Measurements from ENCODE around the gene CHCHD5.

The CHCHD5 gene

GRCh38 chr2:112623913-112624777, 39.7 kb downstream of the CHCHD5 start:
- H3K9me3 Mint-ChIP-seq: no peaks in the 10 kb centered on the region
- no peaks in the 10 kb centered on the region for H3K27me3 Mint-ChIP-seq
- H3K4me3 Mint-ChIP-seq: no peak overlapping the region
- H3K4me1 Mint-ChIP-seq (ENCODE audit: low read depth): peaks cover 47% of the 10 kb centered on the region
- intact Hi-C loops (cut with micrococcal nuclease): no loop called here
- H3K36me3 Mint-ChIP-seq (ENCODE audit: low read depth): no peaks in the 10 kb centered on the region
- peak overlapping the region; percentile 75 for H3K27ac Mint-ChIP-seq

- no peaks in the 10 kb centered on the region for H3K9me3 Mint-ChIP-seq
- no peak overlapping the region for H3K4me3 Mint-ChIP-seq
- H3K27me3 Mint-ChIP-seq: no peaks in the 10 kb centered on the region
- peaks cover 61% of the 10 kb centered on the region for H3K4me1 Mint-ChIP-seq (ENCODE audit: low read depth)
- H3K36me3 Mint-ChIP-seq (ENCODE audit: low read depth): no peaks in the 10 kb centered on the region
- intact Hi-C loops (cut with micrococcal nuclease): loop anchor here (2.0 kb wide), 1 partner anchor 19 kb away; the partner anchor contains the start of gene SLC20A1
- H3K27ac Mint-ChIP-seq: peak overlapping the region; percentile 75
Measured at GRCh38 chr2:112625474-112626114, 41.2 kb downstream of the CHCHD5 start.

- H3K36me3 Mint-ChIP-seq (ENCODE audit: low read depth): no peaks in the 10 kb centered on the region
- H3K4me1 Mint-ChIP-seq (ENCODE audit: low read depth): peaks cover 72% of the 10 kb centered on the region
- H3K27me3 Mint-ChIP-seq: no peaks in the 10 kb centered on the region
- no peaks in the 10 kb centered on the region for H3K9me3 Mint-ChIP-seq
- intact Hi-C loops (cut with micrococcal nuclease): loop anchor here (1.0 to 2.0 kb wide), 2 partner anchors 18 to 100 kb away; partner anchors contain the start of gene SLC20A1
- H3K4me3 Mint-ChIP-seq: no peak overlapping the region
- H3K27ac Mint-ChIP-seq: peak overlapping the region; percentile 75
Measured at GRCh38 chr2:112626604-112627059, 42.2 kb downstream of the CHCHD5 start.

DNA sequence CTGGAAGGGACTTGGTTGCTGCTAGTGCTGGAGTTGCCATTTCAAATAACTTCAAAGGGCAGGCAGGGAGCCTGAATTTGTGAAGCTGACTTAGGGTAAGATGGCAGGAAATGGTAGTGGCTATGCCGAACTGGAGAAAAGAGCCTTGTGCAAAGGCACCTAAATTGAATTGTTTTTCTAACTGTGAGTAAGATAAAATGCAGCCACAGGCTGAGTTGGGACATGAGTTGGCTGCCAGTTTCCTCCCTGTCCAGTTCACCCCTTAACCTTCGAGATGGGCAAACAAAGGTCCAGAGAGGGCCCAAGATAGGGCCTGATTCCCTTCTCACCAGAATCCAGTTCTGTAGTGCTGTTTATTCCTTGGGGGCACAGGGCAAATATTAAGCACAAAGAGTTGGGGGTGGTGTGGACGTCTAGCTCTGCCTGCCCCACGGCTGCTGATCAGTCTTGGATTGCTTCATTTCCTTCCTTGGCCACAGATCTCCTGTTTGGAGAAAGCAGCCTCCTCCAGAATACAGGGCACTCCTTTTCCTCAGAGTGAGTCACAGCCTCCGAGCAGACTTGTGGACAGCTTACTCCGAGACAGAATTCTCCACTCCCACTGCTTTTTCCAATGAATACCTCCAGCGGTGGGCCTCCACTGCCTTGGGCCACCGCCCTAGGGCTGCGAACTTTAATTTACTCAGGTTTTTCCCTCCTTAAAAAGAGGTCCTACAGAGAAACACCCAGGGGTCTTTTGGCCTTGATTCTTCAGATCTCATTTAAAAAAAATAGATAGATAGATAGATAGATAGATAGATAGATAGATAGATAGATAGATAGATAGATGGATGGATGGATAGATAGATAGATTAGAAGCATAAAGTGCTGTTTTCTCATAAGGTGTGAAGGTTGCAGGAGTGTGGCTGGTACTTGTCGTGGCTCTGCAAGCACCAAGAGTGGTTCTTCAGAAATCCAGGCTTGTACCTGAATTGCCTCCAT, 42.9 kb downstream of the CHCHD5 start:
- Mint-ChIP-seq H3K27ac (peak overlapping the region; percentile 75), H3K27me3 (no peaks in the 10 kb centered on the region), H3K4me3 (no peak overlapping the region), H3K9me3 (no peaks in the 10 kb centered on the region), H3K36me3 (ENCODE audit: low read depth) (no peaks in the 10 kb centered on the region), H3K4me1 (ENCODE audit: low read depth) (peaks cover 78% of the 10 kb centered on the region)
- intact Hi-C loops (cut with micrococcal nuclease): loop anchor here (1.0 to 2.0 kb wide), 2 partner anchors 17 to 99 kb away; partner anchors contain the start of gene SLC20A1

GRCh38 chr2:112629224-112629623, 44.8 kb downstream of the CHCHD5 start:
- no peak overlapping the region for H3K27ac Mint-ChIP-seq

DNA sequence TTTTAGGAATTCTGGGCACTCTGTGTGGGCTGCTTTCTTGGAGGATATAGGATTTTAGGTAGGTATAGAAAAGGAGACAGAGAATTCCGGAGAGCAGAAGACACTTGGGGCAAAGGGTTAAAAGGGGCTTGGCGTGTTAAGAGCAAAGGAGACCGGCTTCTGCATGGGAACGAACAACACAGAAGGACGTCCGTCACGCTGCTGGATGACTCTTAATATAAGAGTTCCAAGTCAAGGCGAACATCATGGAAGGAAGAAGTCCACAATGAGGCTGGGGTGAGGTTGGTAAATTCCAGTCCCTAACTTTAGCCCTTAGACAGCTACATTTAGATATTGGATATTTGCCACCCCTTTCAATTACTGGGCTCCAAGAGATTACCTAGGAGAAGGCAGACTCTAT, 45.4 kb downstream of the CHCHD5 start:
- Mint-ChIP-seq H3K27me3 (peaks cover 3% of the 10 kb centered on the region), H3K4me3 (no peak overlapping the region), H3K9me3 (no peaks in the 10 kb centered on the region), H3K36me3 (ENCODE audit: low read depth) (no peaks in the 10 kb centered on the region), H3K4me1 (ENCODE audit: low read depth) (peaks cover 74% of the 10 kb centered on the region), H3K27ac (no peak overlapping the region)
- intact Hi-C loops (cut with micrococcal nuclease): no loop called here

More at GRCh38 chr2:112629224-112629623, 44.8 kb downstream of the CHCHD5 start:
- Mint-ChIP-seq H3K36me3 (ENCODE audit: low read depth) (no peaks in the 10 kb centered on the region), H3K27me3 (peaks cover 3% of the 10 kb centered on the region), H3K9me3 (no peaks in the 10 kb centered on the region), H3K4me1 (ENCODE audit: low read depth) (peaks cover 80% of the 10 kb centered on the region), H3K4me3 (no peak overlapping the region)
- intact Hi-C loops (cut with micrococcal nuclease): no loop called here

- Mint-ChIP-seq H3K36me3 (ENCODE audit: low read depth) (no peaks in the 10 kb centered on the region), H3K4me1 (ENCODE audit: low read depth) (peaks cover 74% of the 10 kb centered on the region), H3K27me3 (peaks cover 6% of the 10 kb centered on the region), H3K9me3 (no peaks in the 10 kb centered on the region), H3K4me3 (no peak overlapping the region), H3K27ac (no peak overlapping the region)
- intact Hi-C loops (cut with micrococcal nuclease): no loop called here
Measured at GRCh38 chr2:112630268-112630667, 45.9 kb downstream of the CHCHD5 start.

- no peak overlapping the region for H3K27ac Mint-ChIP-seq
- H3K4me3 Mint-ChIP-seq: no peak overlapping the region
- H3K36me3 Mint-ChIP-seq (ENCODE audit: low read depth): no peaks in the 10 kb centered on the region
- no peaks in the 10 kb centered on the region for H3K9me3 Mint-ChIP-seq
- intact Hi-C loops (cut with micrococcal nuclease): no loop called here
- H3K4me1 Mint-ChIP-seq (ENCODE audit: low read depth): peaks cover 60% of the 10 kb centered on the region
- peaks cover 7% of the 10 kb centered on the region for H3K27me3 Mint-ChIP-seq
Measured at GRCh38 chr2:112633708-112634107, 49.3 kb downstream of the CHCHD5 start.

- intact Hi-C loops (cut with micrococcal nuclease): no loop called here
- no peak overlapping the region for H3K27ac Mint-ChIP-seq
- H3K4me3 Mint-ChIP-seq: no peak overlapping the region
Measured at GRCh38 chr2:112634153-112634873, 49.9 kb downstream of the CHCHD5 start.

GRCh38 chr2:112634874-112635157, 50.4 kb downstream of the CHCHD5 start:
- Mint-ChIP-seq H3K27ac (no peak overlapping the region), H3K27me3 (peaks cover 7% of the 10 kb centered on the region), H3K9me3 (no peaks in the 10 kb centered on the region), H3K4me1 (ENCODE audit: low read depth) (peaks cover 52% of the 10 kb centered on the region), H3K4me3 (no peak overlapping the region), H3K36me3 (ENCODE audit: low read depth) (no peaks in the 10 kb centered on the region)
- intact Hi-C loops (cut with micrococcal nuclease): no loop called here

More at GRCh38 chr2:112634153-112634873, 49.9 kb downstream of the CHCHD5 start:
- H3K9me3 Mint-ChIP-seq: no peaks in the 10 kb centered on the region
- no peaks in the 10 kb centered on the region for H3K36me3 Mint-ChIP-seq (ENCODE audit: low read depth)
- H3K4me1 Mint-ChIP-seq (ENCODE audit: low read depth): peaks cover 57% of the 10 kb centered on the region
- H3K27me3 Mint-ChIP-seq: peaks cover 7% of the 10 kb centered on the region

- Mint-ChIP-seq H3K4me3 (no peak overlapping the region), H3K4me1 (ENCODE audit: low read depth) (peaks cover 50% of the 10 kb centered on the region), H3K9me3 (no peaks in the 10 kb centered on the region), H3K27me3 (peaks cover 7% of the 10 kb centered on the region), H3K27ac (peak overlapping the region; percentile 34), H3K36me3 (ENCODE audit: low read depth) (no peaks in the 10 kb centered on the region)
- intact Hi-C loops (cut with micrococcal nuclease): no loop called here
Measured at GRCh38 chr2:112636605-112637288, 52.3 kb downstream of the CHCHD5 start.

- H3K36me3 Mint-ChIP-seq (ENCODE audit: low read depth): no peaks in the 10 kb centered on the region
- H3K27ac Mint-ChIP-seq: peak overlapping the region; percentile 34
- H3K27me3 Mint-ChIP-seq: peaks cover 7% of the 10 kb centered on the region
- intact Hi-C loops (cut with micrococcal nuclease): no loop called here
- H3K4me1 Mint-ChIP-seq (ENCODE audit: low read depth): peaks cover 47% of the 10 kb centered on the region
- H3K9me3 Mint-ChIP-seq: no peaks in the 10 kb centered on the region
- H3K4me3 Mint-ChIP-seq: no peak overlapping the region
Measured at GRCh38 chr2:112637289-112637660, 52.9 kb downstream of the CHCHD5 start.
